HEK293T (cell line): Measurements from ENCODE around the gene JAZF1.

Experiments
- FOXM1 ChIP-seq: fragments of 450-650 bp; IDR thresholded peaks from 2 replicates; pipeline ENCODE4 v1.6.1; 2017; ENCODE audit warnings: mild to moderate bottlenecking, borderline replicate concordance
- SP1 ChIP-seq: fragments of 450-650 bp; IDR thresholded peaks from 2 replicates; pipeline ENCODE4 v1.6.1; 2017
- TARDBP ChIP-seq: fragments of 450-650 bp; IDR thresholded peaks from 2 replicates; pipeline ENCODE4 v1.6.1; 2016

GRCh38 chr7:28138837-28139236 lies 41.8 kb downstream of the JAZF1 start:
- no peak for TF ChIP-seq FOXM1
- no peak for TF ChIP-seq SP1
- no peak for TF ChIP-seq TARDBP
